Measurements from ENCODE around the gene TAS2R13.

DNA sequence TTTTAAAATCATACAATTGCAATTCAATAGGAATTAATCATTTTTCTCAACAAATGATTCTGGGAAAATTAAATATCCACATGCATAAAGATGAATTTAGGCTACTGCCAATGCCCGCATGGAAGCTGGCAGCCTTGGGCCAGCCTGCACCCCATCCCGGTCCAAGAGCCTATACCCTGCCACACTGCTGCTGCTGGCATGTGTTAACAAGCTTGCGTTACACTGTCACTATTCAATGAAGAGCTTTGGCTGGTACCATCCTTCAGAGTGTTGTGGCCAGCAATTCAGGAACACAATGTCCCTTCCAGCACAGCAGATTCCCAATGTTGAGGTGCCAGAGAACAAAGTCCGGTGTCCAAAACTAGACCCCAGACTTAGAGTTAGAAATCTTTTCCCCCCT is 43.3 kb upstream of the TAS2R13 start:
- TF ChIP-seq, protein P1, sequence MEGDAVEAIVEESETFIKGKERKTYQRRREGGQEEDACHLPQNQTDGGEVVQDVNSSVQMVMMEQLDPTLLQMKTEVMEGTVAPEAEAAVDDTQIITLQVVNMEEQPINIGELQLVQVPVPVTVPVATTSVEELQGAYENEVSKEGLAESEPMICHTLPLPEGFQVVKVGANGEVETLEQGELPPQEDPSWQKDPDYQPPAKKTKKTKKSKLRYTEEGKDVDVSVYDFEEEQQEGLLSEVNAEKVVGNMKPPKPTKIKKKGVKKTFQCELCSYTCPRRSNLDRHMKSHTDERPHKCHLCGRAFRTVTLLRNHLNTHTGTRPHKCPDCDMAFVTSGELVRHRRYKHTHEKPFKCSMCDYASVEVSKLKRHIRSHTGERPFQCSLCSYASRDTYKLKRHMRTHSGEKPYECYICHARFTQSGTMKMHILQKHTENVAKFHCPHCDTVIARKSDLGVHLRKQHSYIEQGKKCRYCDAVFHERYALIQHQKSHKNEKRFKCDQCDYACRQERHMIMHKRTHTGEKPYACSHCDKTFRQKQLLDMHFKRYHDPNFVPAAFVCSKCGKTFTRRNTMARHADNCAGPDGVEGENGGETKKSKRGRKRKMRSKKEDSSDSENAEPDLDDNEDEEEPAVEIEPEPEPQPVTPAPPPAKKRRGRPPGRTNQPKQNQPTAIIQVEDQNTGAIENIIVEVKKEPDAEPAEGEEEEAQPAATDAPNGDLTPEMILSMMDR (IDR thresholded peaks at IDR 0.05), result no peak
- no peak for TF ChIP-seq POLR2AphosphoS5 (IDR thresholded peaks at IDR 0.05)

Measured in stomach (tissue), 4 donors.